ENCODE results near the gene STX17. TPM values are rescaled to one million over a fixed set of nuclear protein-coding genes. Genes with fewer than 3 reads are reported as not detected.

STX17 gene
- total and polyA plus RNA-seq, 8 donors: 4.6 to 44.8 (median 18.0) TPM

GRCh38 chr9:100012279-100012678 is 105.8 kb downstream of the STX17 start:
- peaks cover 0 to 4% (median 0%) of the 10 kb centered on the region in 4 donors for H3K9me3 ChIP-seq
- H3K4me1 ChIP-seq: peaks cover 0 to 20% (median 9%) of the 10 kb centered on the region in 4 donors
- intact Hi-C loops (cut with DNase I; ENCODE audit: low total_unique reads): no loop called here
- H3K4me3 ChIP-seq: no peak overlapping the region
- TF ChIP-seq POLR2A (IDR thresholded peaks at IDR 0.05) (no peak), EP300 (IDR thresholded peaks at IDR 0.05) (no peak), POLR2AphosphoS5 (IDR thresholded peaks at IDR 0.05) (no peak), CTCF (IDR thresholded peaks at IDR 0.05) (no peak)
- DNase-seq: no peak
- H3K27ac ChIP-seq: no peak overlapping the region
- H3K27me3 ChIP-seq: no peaks in the 10 kb centered on the region
- H3K36me3 ChIP-seq: peaks cover 10 to 50% (median 34%) of the 10 kb centered on the region in 4 donors

- no peaks in the 10 kb centered on the region for H3K27me3 ChIP-seq
- H3K27ac ChIP-seq: no peak overlapping the region
- intact Hi-C loops (cut with DNase I; ENCODE audit: low total_unique reads): no loop called here
- H3K36me3 ChIP-seq: peaks cover 8 to 62% (median 39%) of the 10 kb centered on the region in 4 donors
- H3K4me3 ChIP-seq: no peak overlapping the region
- peaks cover 0 to 20% (median 9%) of the 10 kb centered on the region in 4 donors for H3K4me1 ChIP-seq
- peaks cover 0 to 4% (median 0%) of the 10 kb centered on the region in 4 donors for H3K9me3 ChIP-seq
- DNase-seq: no peak
- TF ChIP-seq POLR2A (IDR thresholded peaks at IDR 0.05): no peak
- TF ChIP-seq POLR2AphosphoS5 (IDR thresholded peaks at IDR 0.05): no peak
- no peak for TF ChIP-seq EP300 (IDR thresholded peaks at IDR 0.05)
- TF ChIP-seq CTCF (IDR thresholded peaks at IDR 0.05): no peak
- 41 to 77% (median 59%) methylated on average over 2 of the region's 2 CpGs for WGBS, 5 donors
These were observed 107.1 kb downstream of the STX17 start for GRCh38 chr9:100013573-100013972.

- Histone ChIP-seq H3K36me3 (peaks cover 8 to 68% (median 48%) of the 10 kb centered on the region in 4 donors), H3K27me3 (no peaks in the 10 kb centered on the region), H3K9me3 (peaks cover 0 to 4% (median 0%) of the 10 kb centered on the region in 4 donors), H3K27ac (no peak overlapping the region), H3K4me1 (peaks cover 0 to 20% (median 9%) of the 10 kb centered on the region in 4 donors), H3K4me3 (no peak overlapping the region)
- TF ChIP-seq CTCF (IDR thresholded peaks at IDR 0.05) (no peak), POLR2AphosphoS5 (IDR thresholded peaks at IDR 0.05) (no peak), EP300 (IDR thresholded peaks at IDR 0.05) (no peak), POLR2A (IDR thresholded peaks at IDR 0.05) (no peak)
- intact Hi-C loops (cut with DNase I; ENCODE audit: low total_unique reads): no loop called here
- DNase-seq: no peak
These were observed 108.4 kb downstream of the STX17 start for GRCh38 chr9:100014846-100015245.

GRCh38 chr9:100019541-100019940 is 113.1 kb downstream of the STX17 start:
- intact Hi-C loops (cut with DNase I; ENCODE audit: low total_unique reads): no loop called here
- Histone ChIP-seq H3K9me3 (no peaks in the 10 kb centered on the region), H3K36me3 (peaks cover 10 to 62% (median 56%) of the 10 kb centered on the region in 4 donors), H3K4me3 (no peak overlapping the region), H3K4me1 (peaks cover 0 to 3% (median 0%) of the 10 kb centered on the region in 4 donors), H3K27me3 (no peaks in the 10 kb centered on the region), H3K27ac (no peak overlapping the region)
- TF ChIP-seq POLR2AphosphoS5 (IDR thresholded peaks at IDR 0.05): no peak
- TF ChIP-seq EP300 (IDR thresholded peaks at IDR 0.05): no peak
- TF ChIP-seq CTCF (IDR thresholded peaks at IDR 0.05): no peak
- no peak for TF ChIP-seq POLR2A (IDR thresholded peaks at IDR 0.05)
- WGBS, 5 donors: 95 to 100% (median 98%) methylated on average over 1 of the region's 1 CpG
- no peak for DNase-seq

Other genes with a start within 250 kb of the STX17 start
- gene NR4A3, start 84.8 kb upstream of the STX17 start, total RNA-seq: 10 to 100 TPM in 1 of 5 donors, 1 to 10 TPM in 3, under 1 TPM in 1; 0.58 to 51.8 (median 2.6) TPM
- gene NR4A3, start 84.8 kb upstream of the STX17 start, polyA plus RNA-seq: 1 to 10 TPM; 1.3 to 4.9 (median 3.9) TPM
- gene ERP44, start 192.3 kb downstream of the STX17 start, total RNA-seq: 10 to 100 TPM in 3 of 5 donors, 1 to 10 TPM in 2; 1.2 to 32.9 (median 10.7) TPM
- 10 to 100 TPM in 2 of 3 donors, 1 to 10 TPM in 1; 6.9 to 17.7 (median 13.3) TPM for gene ERP44, start 192.3 kb downstream of the STX17 start, polyA plus RNA-seq
- gene INVS, start 192.6 kb downstream of the STX17 start, total RNA-seq: 10 to 100 TPM; 12.2 to 54.5 (median 37.3) TPM
- 1 to 10 TPM; 3.1 to 4.7 (median 3.5) TPM for gene INVS, start 192.6 kb downstream of the STX17 start, polyA plus RNA-seq

All from stomach (tissue), 9 donors.